Measurements from ENCODE around the gene SLC25A25.

Gene SLC25A25

GRCh38 chr9:128077847-128078503 is 9.9 kb downstream of the SLC25A25 start:
- DNase-seq: no peak

GRCh38 chr9:128078504-128079434 is 10.7 kb downstream of the SLC25A25 start:
- DNase-seq: no peak

- DNase-seq: no peak
Measured at GRCh38 chr9:128080206-128080605, 12.2 kb downstream of the SLC25A25 start.

DNA sequence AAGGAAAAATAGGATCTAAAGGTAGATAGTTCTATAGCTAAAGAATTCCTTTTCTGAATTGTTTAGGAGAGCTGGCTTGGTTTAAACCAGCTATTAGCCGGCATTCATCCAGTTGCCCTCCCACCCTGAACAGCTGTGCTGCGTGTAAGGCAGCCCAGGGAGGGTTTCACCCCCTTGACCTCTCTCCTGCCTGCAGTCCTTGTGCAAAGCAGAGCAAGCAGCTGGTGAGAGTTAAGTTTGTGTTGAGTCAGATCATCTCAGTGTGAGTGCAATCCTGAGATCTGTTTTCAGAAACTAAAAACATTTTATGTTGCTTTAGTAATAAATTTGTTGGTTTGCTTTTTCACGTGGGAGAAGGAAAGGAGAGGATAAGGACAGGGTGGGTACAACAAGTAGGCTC is 13.0 kb downstream of the SLC25A25 start:
- DNase-seq: no peak

DNA sequence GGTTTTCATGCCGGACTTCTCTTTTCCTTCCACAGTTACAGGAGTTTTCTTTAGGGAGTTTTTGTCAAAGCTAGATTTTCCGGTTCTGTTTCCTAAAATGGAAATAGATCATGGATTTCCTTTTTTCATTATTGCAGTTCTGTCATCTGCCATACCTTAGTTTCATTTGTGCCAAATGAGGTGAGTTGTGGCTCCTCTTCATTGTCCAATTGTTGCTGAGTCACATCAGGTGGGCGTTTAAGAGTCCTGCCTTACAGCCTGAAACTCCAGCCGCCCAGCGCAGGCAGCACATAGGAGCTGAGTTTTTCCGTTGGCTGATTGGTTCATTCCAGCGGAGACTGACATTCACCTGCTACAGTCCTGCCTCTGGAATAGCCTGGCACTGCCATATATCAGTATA is 14.1 kb downstream of the SLC25A25 start:
- DNase-seq: no peak

GRCh38 chr9:128084746-128085145 is 16.7 kb downstream of the SLC25A25 start:
- DNase-seq: no peak

DNA sequence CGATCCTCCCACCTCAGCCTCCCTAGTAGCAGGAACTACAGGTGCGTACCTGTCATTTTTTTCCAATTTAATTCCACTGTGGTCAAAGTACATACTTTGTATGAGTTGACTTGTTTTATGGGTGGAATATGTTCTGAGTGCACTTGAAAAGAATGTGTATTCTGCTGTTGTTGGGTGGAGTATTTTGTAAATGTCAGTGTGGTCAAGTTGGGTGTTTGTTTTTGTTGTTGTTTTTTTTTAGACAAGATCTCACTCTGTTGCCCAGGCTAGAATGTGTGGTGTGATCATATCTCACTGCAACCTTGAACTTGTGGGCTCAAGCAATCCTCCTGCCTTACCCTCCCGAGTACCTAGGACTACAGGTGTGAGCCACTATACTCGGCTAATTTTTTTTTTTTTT is 17.9 kb downstream of the SLC25A25 start:
- no peak for DNase-seq

- no peak for DNase-seq
Measured at GRCh38 chr9:128087262-128087661, 19.2 kb downstream of the SLC25A25 start.

- DNase-seq: no peak
Measured at GRCh38 chr9:128088253-128088945, 20.4 kb downstream of the SLC25A25 start.

GRCh38 chr9:128089299-128089698 is 21.3 kb downstream of the SLC25A25 start:
- no peak for DNase-seq

GRCh38 chr9:128091144-128091543 is 23.1 kb downstream of the SLC25A25 start:
- DNase-seq: no peak

DNA sequence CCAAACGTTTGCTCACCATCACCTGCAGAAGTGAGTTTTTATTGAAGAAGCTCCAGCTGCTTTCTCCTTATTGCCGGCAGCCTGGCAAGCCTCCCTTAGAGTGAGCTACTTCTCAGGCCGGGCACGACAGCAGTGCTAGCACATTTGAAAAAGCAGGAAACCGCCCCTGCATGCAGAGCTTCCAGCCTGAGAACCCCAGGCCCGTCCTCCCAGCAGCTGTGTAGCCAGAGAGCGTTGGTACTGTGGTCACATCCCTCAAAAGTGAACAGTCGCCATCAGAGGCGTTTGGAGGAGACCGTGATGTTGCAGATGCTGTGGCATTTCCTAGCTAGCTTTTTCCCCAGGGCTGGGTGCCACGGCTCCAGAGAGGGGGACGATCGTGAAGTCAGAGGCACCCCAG is 23.5 kb downstream of the SLC25A25 start:
- no peak for DNase-seq

- DNase-seq: no peak
Measured at GRCh38 chr9:128092199-128092977, 24.4 kb downstream of the SLC25A25 start.

GRCh38 chr9:128093011-128093410 is 25.0 kb downstream of the SLC25A25 start:
- peak; percentile 32 for DNase-seq

DNA sequence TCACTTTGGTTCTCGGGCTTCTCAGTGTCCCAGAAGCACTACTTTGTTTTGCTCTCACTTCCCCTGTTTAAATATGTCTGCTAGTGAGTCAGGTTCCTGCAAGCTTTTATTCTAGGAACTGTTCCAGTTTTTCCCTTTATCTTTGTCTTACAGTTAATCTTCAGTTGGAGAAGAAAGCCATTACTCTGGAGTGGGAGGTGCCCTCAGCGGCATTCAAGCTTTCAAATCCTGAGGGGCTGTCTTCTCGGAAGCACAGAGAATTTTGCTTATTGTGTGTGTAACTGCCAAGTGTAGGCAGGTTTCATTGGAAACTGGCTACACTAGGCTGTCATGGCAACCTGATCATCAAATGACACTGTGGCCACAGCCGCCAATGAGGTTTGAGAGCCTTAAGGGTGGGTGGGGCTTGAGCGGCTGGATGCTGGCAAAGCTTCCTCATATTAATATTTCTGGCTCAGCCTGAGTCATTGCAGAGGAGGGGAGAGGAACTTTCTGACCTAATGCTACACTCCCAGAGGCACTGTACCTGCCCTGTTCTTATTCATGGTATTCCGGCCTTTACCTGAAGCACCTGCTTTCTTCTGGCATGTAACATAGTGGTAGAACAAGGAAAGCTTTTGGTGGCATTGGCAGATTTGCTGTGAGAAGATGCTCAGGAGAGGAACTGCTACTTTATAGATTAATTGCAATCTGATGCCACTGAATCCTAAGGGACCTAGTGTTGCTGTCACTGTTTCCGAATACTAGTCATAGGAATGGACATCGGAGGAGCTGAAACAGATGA is 26.3 kb downstream of the SLC25A25 start:
- DNase-seq: peak; percentile 79

DNA sequence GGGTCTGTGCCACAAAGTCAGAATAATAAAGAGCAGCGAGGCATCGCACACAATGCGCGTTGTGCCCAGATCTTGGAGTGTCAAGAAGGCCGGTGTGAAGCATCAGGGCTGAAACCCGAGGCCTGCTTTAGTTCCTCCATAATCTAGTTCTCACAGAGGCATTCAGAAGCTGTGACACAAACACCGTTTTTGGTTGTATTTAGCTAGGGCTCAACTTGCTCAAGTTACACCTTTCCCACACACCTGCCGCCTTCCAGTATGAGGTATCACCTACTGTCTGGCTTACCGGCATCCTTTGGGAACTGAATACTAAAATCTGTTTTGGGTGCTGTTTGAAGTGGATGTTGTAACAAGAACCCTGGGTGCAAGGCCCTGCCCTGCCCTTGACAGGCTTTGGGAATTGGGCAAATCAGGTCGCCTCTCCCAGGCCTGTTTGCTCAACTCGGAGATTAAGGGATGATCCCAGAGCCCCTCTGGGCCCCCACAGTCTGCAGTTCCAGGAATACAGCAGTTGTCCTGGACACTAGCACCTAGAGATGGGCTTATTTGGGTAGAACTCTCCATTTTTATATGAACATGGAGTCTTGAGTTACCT is 27.0 kb downstream of the SLC25A25 start:
- no peak for DNase-seq

DNA sequence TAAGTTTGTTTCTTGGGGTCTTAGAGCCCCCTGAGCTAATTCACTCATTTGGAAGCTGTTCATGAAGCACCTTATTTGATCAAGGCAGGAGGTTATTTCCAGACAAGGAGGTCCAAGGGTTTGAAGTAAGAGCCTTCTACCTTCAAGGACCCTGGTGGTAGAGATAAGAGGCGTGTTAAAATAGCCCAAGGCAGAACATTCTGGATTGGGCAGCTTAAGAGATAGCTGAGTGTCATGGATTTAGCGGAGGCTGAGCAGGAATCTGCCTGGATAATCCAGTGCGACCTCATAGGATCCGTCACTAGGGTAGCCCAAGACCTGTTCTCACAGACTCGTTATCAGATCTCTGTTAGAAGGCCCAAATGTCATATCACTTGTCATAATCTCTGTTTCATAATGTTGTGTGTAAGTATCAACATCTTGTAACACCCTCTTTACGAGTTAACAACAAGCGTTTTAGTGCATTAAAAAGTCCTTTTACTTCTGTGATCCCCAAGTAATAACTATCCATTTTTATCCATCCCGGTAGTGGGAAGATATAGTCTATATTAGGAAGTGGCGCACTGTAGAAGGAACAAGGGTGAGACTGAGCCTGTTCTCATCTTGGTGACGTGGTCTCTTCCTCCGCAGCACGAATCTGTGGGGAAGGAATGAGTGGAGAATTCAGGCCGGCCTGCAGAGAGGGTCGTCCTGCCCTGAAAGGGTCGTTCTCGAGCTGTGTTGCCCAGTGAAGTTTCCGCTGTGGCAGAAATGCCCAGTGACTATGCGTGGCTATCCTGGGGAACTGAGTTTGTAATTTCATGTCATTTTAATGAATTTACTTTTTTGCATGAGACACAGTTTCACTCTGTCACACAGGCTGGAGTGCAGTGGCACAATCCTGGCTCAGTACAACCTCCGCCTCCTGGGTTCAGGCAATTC is 28.8 kb downstream of the SLC25A25 start:
- no peak for DNase-seq

- no peak for DNase-seq
Measured at GRCh38 chr9:128097543-128098296, 29.7 kb downstream of the SLC25A25 start.
